Adrenal gland (tissue), 12 donors: Measurements from ENCODE around the gene PRKD3. TPM values are rescaled to one million over a fixed set of nuclear protein-coding genes. Genes with fewer than 3 reads are reported as not detected.

Experiments
- DNase-seq, 7 donors: peaks; one replicate each; pipeline ENCODE4 v3.0.0-alpha.2; 2019 to 2020
- H3K27ac ChIP-seq, 5 donors: fragments of 200-600 bp; sonication (generic) in 4 of 5; 1 replicate in 3 of 5; 2 replicates in 2 of 5; pipeline versions ENCODE4 v1.5.1 to v1.8.0; 2016 to 2020; ENCODE audit warnings: mild to moderate bottlenecking in 1 of 5
- H3K27me3 ChIP-seq: fragments of 200-600 bp; 2 replicates; pipeline ENCODE4 v1.8.0; 2021
- H3K36me3 ChIP-seq, 2 donors: fragments of 200-600 bp; replicated peaks in 1 of 2; 1 replicate in 1 of 2; 2 replicates in 1 of 2; pipeline versions ENCODE4 v1.5.1 to v1.8.0; 2018 to 2022
- H3K4me1 ChIP-seq, 2 donors: fragments of 200-600 bp; replicated peaks in 1 of 2; 1 replicate in 1 of 2; 2 replicates in 1 of 2; pipeline versions ENCODE4 v1.5.1 to v1.8.0; 2018 to 2021
- H3K4me3 ChIP-seq, 4 donors: fragments of 200-600 bp; sonication (generic) in 3 of 4; one replicate each; pipeline ENCODE4 v1.5.1; 2016 to 2018
- H3K9me3 ChIP-seq, 3 donors: fragments of 200-600 bp; sonication (generic) in 1 of 3; replicated peaks in 1 of 3; 1 replicate in 2 of 3; 2 replicates in 1 of 3; pipeline versions ENCODE4 v1.5.1 to v1.8.0; 2016 to 2021
- CTCF ChIP-seq, 6 experiments: fragments of 450-650 bp in 4 of 6; fragments of 200-600 bp in 2 of 6; sonication (generic) in 1 of 6; IDR thresholded peaks; 1 replicate in 5 of 6; 2 replicates in 1 of 6; pipeline versions ENCODE4 v1.5.1 to v1.8.0; 2016 to 2021; ENCODE audit warnings: antibody characterized with exemption in 6 of 6, mild to moderate bottlenecking in 2 of 6, moderate library complexity in 1 of 6
- POLR2A ChIP-seq, 2 donors: fragments of 450-650 bp; IDR thresholded peaks; one replicate each; pipeline ENCODE4 v1.6.1; 2017; ENCODE audit warnings: antibody characterized with exemption in 2 of 2, mild to moderate bottlenecking in 2 of 2, moderate library complexity in 1 of 2
- WGBS, 4 donors: extraction: QIAGEN DNeasy Blood & Tissue Kit in 2 of 4; methylation state at CpG; one replicate each; pipeline versions ENCODE4 v1.1.5 to v1.1.7; 2013 to 2017; 5-methylcytosine and 5-hydroxymethylcytosine counted together
- intact Hi-C, 2 donors: fragments of 100-400 bp; cut with DNase I; formaldehyde crosslinking; loops; one replicate each; pipeline versions ENCODE4 v1.14.1 to v1.15.0; 2022 to 2023
- polyA plus RNA-seq, 3 donors: library from polyadenylated mRNA; stranded (reverse); fragments of 200-250 nt in 2 of 3; fragments of 350-450 nt in 1 of 3; fragmentation: Illumina TruSeq in 1 of 3; extraction: RNeasy Lipid Tissue Mini Kit (QIAGEN cat#74804) in 1 of 3; gene quantifications; one replicate each; pipeline ENCODE4 v1.2.3, GENCODE V29; 2013 to 2014
- small RNA-seq, 2 donors: library from RNA; depleted of rRNA; stranded (forward); fragments of <200 nt; gene quantifications; one replicate each; pipeline ENCODE3, GENCODE V24; 2016
- total RNA-seq, 9 donors: library from RNA; depleted of rRNA in 4 of 9; stranded (reverse); fragments of >200 nt in 4 of 9; fragments of 120-200 nt in 1 of 9; fragmentation: NEBNext Ultra II Directional in 1 of 9; extraction: Animal tissue kit (Norgen Biotek cat#: 25700) in 1 of 9; gene quantifications; one replicate each; pipeline versions ENCODE4 v1.1.0 to v1.2.4, GENCODE V29; 2013 to 2023
- donor health status: healthy with polysubstance abuse.
- donor health status: Bipolar disorder and iron deficiency.
- donor health status: DM: yes; HTN: yes; CAD: no.
- donor health status: DM: no; HTN: no; CAD: no.
- donor health status: DM: no; HTN: no; CAD: no.
- donor health status: DM: yes; HTN: yes; CAD: no.

Gene PRKD3
- total and polyA plus RNA-seq, 12 donors, result 10.9 to 136 (median 49.3) TPM

DNA sequence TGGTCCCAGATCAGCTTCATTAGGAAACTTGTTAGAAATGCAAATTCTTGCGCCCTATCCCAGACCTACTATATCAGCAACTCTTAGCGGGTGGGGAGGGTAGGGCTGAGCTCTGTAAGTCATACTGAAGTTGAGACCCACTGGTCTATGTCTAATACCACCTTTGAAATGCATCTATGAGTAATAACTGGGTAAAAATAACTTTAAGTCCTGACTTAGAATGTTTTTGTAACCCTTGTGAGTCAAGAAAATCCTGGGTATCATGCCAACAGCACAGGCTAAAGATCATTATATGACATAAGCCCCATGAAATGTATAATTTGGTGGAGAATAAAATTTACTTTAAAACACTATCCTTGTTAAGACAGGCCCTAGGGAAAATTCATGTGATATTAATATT, 41.4 kb downstream of the PRKD3 start:
- no peak overlapping the region for H3K4me3 ChIP-seq
- peaks cover 0 to 5% of the 10 kb centered on the region in 2 donors for H3K4me1 ChIP-seq
- H3K27me3 ChIP-seq, result no peaks in the 10 kb centered on the region
- H3K27ac ChIP-seq, result peak overlapping the region in 1 of 5 donors; percentile 30
- intact Hi-C loops, result no loop called here
- peak in 1 of 7 donors; percentile 15 for DNase-seq
- no peaks in the 10 kb centered on the region for H3K9me3 ChIP-seq
- 91 to 100% (median 96%) methylated on average over 2 of the region's 2 CpGs for WGBS, 4 donors
- no peak for TF ChIP-seq CTCF (IDR thresholded peaks at IDR 0.05)
- no peak for TF ChIP-seq POLR2A (IDR thresholded peaks at IDR 0.05)
- H3K36me3 ChIP-seq, result peaks cover 0 to 26% of the 10 kb centered on the region in 2 donors

DNA sequence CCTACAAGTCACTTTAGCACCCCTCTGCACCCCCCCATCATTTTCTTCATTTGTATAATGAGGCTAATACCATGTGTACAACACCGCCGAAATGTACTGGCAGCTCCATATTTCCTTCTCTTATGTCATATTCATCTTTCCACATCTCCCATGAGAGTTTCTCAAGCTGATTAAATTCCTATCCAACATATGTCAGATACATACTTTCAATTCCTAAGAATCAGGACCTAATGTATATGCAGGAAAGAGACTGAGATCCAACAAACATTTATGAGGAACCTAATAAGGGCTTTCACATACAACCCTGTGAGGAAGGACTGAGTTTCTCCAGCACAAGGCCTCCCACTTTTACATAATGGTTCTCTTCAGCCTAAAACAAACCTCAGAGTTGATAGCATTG, 41.9 kb downstream of the PRKD3 start:
- H3K36me3 ChIP-seq, result peaks cover 0 to 30% of the 10 kb centered on the region in 2 donors
- peak overlapping the region in 1 of 5 donors; percentile 30 for H3K27ac ChIP-seq
- H3K9me3 ChIP-seq, result peaks cover 0 to 4% (median 0%) of the 10 kb centered on the region in 3 donors
- H3K27me3 ChIP-seq, result no peaks in the 10 kb centered on the region
- TF ChIP-seq CTCF (IDR thresholded peaks at IDR 0.05) (no peak), POLR2A (IDR thresholded peaks at IDR 0.05) (no peak)
- 91 to 94% (median 93%) methylated on average over 2 of the region's 2 CpGs for WGBS, 4 donors
- intact Hi-C loops, result no loop called here
- DNase-seq, result no peak
- H3K4me1 ChIP-seq, result peaks cover 0 to 5% of the 10 kb centered on the region in 2 donors
- H3K4me3 ChIP-seq, result no peak overlapping the region

DNA sequence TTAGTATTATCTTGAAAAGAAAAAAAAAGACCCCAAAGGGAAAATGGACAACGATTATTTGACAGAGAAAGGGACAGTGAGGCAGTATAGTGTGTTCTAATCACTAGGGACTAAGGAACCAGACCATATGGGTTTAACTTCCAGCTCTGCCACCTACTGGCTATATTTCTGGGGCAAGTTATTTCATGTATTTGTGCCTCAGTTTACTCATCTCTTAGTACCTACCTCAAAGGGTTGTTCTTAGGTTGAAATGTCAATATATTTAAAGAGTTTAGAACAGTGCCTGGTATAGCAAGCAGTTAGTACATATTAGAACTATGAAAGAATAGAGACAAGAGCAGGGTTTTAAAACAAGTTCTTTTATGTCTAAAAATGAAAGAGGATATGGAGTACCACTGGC, 42.7 kb downstream of the PRKD3 start:
- H3K27ac ChIP-seq, result no peak overlapping the region
- no peak for DNase-seq
- no peak for TF ChIP-seq POLR2A (IDR thresholded peaks at IDR 0.05)
- no peak for TF ChIP-seq CTCF (IDR thresholded peaks at IDR 0.05)
- H3K4me3 ChIP-seq, result no peak overlapping the region
- H3K9me3 ChIP-seq, result peaks cover 0 to 5% (median 0%) of the 10 kb centered on the region in 3 donors
- no peaks in the 10 kb centered on the region for H3K27me3 ChIP-seq
- WGBS, 4 donors, result 89 to 98% (median 96%) methylated on average over 1 of the region's 1 CpG
- intact Hi-C loops, result no loop called here
- peaks cover 0 to 36% of the 10 kb centered on the region in 2 donors for H3K36me3 ChIP-seq
- peaks cover 0 to 5% of the 10 kb centered on the region in 2 donors for H3K4me1 ChIP-seq

DNA sequence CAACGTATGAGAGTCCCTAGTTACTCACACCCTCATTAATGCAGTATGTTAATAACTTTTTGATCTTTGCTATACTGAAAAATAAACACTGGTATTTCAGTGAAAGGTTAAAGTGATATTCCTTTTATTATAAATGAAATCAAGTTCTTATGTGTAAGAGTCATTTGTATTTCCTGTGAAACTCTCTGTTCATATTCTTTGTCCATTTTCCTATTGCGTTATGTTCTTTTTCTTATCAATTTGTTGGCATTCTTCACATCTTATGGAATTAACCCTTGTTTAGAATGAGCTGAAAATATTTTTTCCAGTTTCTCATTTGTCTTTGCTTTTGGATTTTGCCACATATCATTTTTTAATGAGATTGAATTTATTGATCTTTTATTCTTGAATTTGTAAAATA, 48.3 kb downstream of the PRKD3 start:
- 74 to 77% (median 77%) methylated on average over 2 of the region's 2 CpGs for WGBS, 4 donors
- peaks cover 0 to 43% of the 10 kb centered on the region in 2 donors for H3K36me3 ChIP-seq

More for the DNA sequence above, 48.3 kb downstream of the PRKD3 start:
- Histone ChIP-seq H3K4me3 (no peak overlapping the region), H3K4me1 (no peaks in the 10 kb centered on the region), H3K27ac (no peak overlapping the region), H3K9me3 (peaks cover 0 to 5% (median 0%) of the 10 kb centered on the region in 3 donors), H3K27me3 (no peaks in the 10 kb centered on the region)
- intact Hi-C loops, result no loop called here
- TF ChIP-seq CTCF (IDR thresholded peaks at IDR 0.05) (no peak), POLR2A (IDR thresholded peaks at IDR 0.05) (no peak)
- no peak for DNase-seq

Small RNAs within 50 kb of the gene (small RNA-seq; reads per million reads assigned to genes)
- 0 reads per million in 2 donors for gene RNU6-939P

Other genes with a start within 250 kb of the PRKD3 start
- 10 to 100 TPM; 17.5 to 34.3 (median 22.6) TPM for gene HEATR5B, start 240.5 kb downstream of the PRKD3 start, total RNA-seq
- gene HEATR5B, start 240.5 kb downstream of the PRKD3 start, polyA plus RNA-seq, result 10 to 100 TPM in 2 of 3 donors, 1 to 10 TPM in 1; 7.4 to 15.4 (median 12.3) TPM
- gene GPATCH11, start 240.3 kb downstream of the PRKD3 start, total RNA-seq, result 10 to 100 TPM in 4 of 9 donors, 1 to 10 TPM in 5; 7.6 to 18.4 (median 9.8) TPM
- 10 to 100 TPM in 1 of 3 donors, 1 to 10 TPM in 2; 5.6 to 19.0 (median 6.8) TPM for gene GPATCH11, start 240.3 kb downstream of the PRKD3 start, polyA plus RNA-seq
- 10 to 100 TPM; 17.3 to 48.5 (median 35.7) TPM for gene EIF2AK2, start 167.9 kb downstream of the PRKD3 start, total RNA-seq
- 10 to 100 TPM in 1 of 3 donors, 1 to 10 TPM in 2; 5.6 to 35.4 (median 7.7) TPM for gene EIF2AK2, start 167.9 kb downstream of the PRKD3 start, polyA plus RNA-seq
- not detected for gene SULT6B1, start 136.2 kb downstream of the PRKD3 start, total RNA-seq
- not detected for gene SULT6B1, start 136.2 kb downstream of the PRKD3 start, polyA plus RNA-seq
- 10 to 100 TPM; 27.9 to 84.6 (median 55.1) TPM for gene CEBPZOS, start 128.3 kb downstream of the PRKD3 start, total RNA-seq
- 100 to 1,000 TPM in 1 of 3 donors, 10 to 100 TPM in 2; 74.8 to 186 (median 90.0) TPM for gene CEBPZOS, start 128.3 kb downstream of the PRKD3 start, polyA plus RNA-seq
- 100 to 1,000 TPM in 1 of 9 donors, 10 to 100 TPM in 8; 27.2 to 111 (median 62.2) TPM for gene CEBPZ, start 93.2 kb downstream of the PRKD3 start, total RNA-seq
- 10 to 100 TPM; 75.7 to 89.8 (median 78.8) TPM for gene CEBPZ, start 93.2 kb downstream of the PRKD3 start, polyA plus RNA-seq
- 10 to 100 TPM; 15.4 to 35.7 (median 24.1) TPM for gene NDUFAF7, start 93.2 kb downstream of the PRKD3 start, total RNA-seq
- gene NDUFAF7, start 93.2 kb downstream of the PRKD3 start, polyA plus RNA-seq, result 10 to 100 TPM; 31.9 to 42.5 (median 31.9) TPM
- gene QPCT, start 19.8 kb upstream of the PRKD3 start, total RNA-seq, result 100 to 1,000 TPM in 7 of 9 donors, 10 to 100 TPM in 2; 83.1 to 554 (median 203) TPM
- 100 to 1,000 TPM in 2 of 3 donors, 10 to 100 TPM in 1; 30.6 to 746 (median 180) TPM for gene QPCT, start 19.8 kb upstream of the PRKD3 start, polyA plus RNA-seq